Measurements from ENCODE around the gene MAML2.
"Not testable (repeated sequence)": the region's sequence is repeated elsewhere in the genome, so short reads cannot be mapped to it uniquely, and the experiment has no call there.

The MAML2 gene

GRCh38 chr11:96292291-96293010, 50.5 kb downstream of the MAML2 start:
- DNase-seq (ENCODE audit: low spot score) = no peak

GRCh38 chr11:96290631-96291030, 52.4 kb downstream of the MAML2 start:
- DNase-seq (ENCODE audit: low spot score) = no peak

- no peak for DNase-seq (ENCODE audit: low spot score)
These were observed 53.0 kb downstream of the MAML2 start for GRCh38 chr11:96290031-96290430.

DNA sequence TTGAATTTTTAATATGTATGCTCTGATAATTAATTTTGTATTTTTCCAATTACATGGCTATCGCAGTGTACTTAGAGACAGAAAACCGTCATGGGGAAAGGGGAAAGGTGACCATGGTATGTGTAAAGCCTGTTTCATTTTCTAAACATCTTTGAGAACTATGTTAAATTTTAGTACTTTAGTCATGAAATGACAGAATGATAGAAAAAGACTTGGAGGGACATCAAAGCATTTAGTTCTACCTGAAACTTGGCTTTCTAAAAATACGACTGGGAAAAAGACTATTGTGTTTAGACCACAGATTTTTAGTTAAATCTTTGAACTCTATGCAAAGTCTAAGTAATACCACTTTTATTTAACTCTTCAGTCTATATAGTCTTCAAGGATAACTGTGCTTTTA, 54.1 kb downstream of the MAML2 start:
- no peak for DNase-seq (ENCODE audit: low spot score)

GRCh38 chr11:96287822-96288439, 55.1 kb downstream of the MAML2 start:
- no peak for DNase-seq (ENCODE audit: low spot score)

- DNase-seq (ENCODE audit: low spot score) = not testable (repeated sequence)
These were observed 57.0 kb downstream of the MAML2 start for GRCh38 chr11:96285985-96286384.

- DNase-seq (ENCODE audit: low spot score) = no peak
These were observed 58.1 kb downstream of the MAML2 start for GRCh38 chr11:96284917-96285316.

DNA sequence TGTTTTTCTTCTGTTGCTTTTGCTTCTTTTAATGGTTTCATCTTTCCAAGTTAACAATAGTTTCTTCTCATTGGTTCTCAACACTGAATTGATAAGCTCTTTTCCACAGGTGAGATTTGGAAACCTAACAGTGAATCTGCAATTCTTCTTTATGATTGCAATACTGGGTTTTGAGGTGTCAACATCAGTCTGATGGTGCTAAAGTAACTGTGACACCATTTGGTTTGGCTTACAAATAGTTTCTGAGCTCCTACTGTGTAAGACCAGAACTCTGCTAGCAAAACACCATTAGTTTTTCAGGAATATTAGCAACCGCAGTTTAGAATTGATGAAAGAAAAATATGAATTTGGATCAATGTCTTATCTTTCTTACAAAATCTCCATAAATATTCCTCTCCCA, 58.6 kb downstream of the MAML2 start:
- DNase-seq (ENCODE audit: low spot score) = no peak

- DNase-seq (ENCODE audit: low spot score) = no peak
These were observed 60.3 kb downstream of the MAML2 start for GRCh38 chr11:96282625-96283220.

DNA sequence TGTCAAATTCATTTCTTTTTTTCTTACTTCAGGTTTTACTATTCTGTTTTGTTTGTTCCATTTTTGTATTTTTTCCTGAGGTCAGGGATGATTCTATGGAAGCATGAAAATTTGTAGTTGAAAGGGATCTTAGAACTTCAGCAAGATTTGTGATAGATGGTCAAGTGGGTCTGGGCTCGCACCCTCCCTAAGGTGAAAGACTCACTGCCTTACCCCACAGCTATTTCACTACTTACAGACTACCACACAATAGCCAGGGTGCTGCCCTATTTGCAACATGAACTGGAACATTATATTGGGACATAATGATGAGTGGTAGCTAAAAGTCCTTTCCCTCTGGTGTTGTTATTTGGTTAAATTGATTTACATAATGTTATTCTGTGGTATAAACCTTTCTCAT, 62.6 kb downstream of the MAML2 start:
- DNase-seq (ENCODE audit: low spot score) = no peak

DNA sequence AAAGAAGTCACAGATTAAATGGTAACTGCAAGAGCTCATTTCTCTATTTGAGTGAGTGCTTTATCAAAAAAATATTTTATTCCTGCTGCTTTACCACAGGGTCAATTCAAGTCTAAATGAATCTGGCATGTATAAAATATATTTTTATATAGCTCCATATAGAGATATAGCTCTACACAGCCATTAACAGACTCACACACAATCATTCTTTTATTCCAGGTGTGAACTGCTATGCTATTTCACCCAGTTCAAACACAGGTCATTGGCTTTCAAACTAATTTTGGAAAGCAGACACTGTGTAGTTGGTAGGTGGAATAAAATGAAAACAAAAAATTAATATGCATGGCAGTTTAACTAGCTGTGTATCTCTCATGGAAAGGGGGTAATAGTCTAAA, 63.1 kb downstream of the MAML2 start:
- no peak for DNase-seq (ENCODE audit: low spot score)

DNA sequence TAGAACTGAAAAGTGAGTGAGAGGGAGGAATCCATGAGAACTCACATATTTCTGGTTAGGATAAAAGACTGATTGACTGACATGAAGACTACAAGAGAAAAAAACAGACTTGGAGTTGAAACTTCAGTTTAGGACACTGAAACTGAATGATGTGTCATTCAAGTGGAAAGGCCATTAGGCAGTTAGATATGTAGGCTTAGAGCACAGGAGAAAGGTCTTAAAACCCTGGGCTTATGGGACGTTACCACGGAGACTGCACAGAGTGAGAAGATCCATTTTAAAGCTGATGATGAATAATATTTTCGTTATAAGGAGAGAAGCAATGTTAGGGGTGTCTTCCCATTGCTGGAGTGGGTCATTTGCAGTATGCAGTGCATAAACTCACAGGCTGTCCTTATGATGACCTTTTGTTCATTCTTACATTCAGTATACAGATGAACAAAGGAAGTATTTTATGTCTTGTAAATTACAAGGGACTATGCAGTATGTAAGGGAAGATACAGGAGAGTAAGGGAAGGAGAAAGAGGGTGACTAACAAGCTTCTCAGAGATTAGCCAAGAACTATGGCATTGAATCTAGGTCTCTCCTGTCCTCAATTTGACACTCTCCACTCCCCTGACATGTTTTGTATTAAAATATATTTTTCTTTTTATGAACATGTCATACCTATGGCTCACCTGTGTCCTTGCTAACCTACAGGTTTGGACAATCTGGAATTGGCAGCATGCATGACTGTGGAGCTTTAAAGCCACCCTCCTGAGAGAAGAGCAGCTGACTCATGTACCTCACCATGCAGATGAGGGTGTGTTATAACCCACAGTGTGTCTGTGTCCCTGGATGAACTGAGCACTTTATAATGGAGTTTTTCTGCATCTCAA, 63.7 kb downstream of the MAML2 start:
- DNase-seq (ENCODE audit: low spot score) = peak; percentile 68

DNA sequence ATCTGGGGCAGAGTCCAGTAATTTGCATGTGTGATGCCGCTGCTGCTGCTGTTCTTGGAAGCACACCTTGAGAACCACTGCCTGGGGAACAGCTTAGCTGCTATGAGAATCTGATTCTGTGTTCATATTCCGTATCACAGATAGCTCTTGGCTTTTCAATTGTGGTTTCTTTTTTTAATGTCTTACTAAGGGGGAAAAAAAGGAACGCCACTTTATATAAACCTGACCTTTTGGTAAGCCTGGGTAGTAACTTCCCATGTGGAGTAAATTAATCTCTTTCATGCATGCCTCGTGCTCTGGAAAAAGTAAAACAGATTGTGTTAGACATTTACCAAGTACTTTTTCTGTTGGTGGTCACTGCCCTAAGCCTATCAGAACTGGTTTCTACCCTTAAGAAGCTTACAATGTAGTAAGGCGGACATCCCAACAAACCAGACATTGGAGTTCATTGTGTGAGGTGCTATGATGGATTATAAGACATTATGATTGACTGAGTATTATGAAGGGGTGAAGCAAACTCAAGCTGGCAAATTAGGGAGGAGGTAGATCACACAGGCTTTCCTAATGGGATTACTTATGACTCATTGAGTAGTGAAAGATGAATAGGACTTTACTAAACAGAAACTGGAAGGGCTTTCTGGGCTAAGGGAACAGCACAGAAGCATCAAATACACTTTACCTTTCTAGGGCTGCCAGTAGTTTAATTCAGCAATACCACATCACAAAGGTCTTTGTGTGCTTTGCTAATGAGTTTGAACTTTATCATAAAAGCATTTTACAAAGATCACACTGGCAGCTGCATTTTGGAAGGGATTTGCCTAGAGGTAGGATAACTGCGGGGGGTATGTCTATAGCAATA, 64.7 kb downstream of the MAML2 start:
- peak; percentile 65 for DNase-seq (ENCODE audit: low spot score)

DNA sequence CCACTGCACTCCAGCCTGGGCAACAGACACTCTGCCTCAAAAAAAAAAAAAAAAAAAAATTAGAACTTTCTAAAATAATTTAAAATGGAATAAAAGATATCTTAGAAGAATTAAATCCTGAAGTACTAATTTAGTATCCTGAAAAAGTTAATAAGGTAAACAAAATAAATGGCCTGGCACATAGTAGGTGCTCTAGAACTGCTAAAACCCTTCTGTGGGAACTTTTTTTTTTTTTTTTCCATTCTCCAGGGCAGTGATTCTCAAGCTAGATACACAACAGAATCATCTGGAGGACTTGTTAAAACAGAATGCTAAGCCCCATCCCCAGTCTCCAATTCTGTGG, 65.3 kb downstream of the MAML2 start:
- no peak for DNase-seq (ENCODE audit: low spot score)

DNA sequence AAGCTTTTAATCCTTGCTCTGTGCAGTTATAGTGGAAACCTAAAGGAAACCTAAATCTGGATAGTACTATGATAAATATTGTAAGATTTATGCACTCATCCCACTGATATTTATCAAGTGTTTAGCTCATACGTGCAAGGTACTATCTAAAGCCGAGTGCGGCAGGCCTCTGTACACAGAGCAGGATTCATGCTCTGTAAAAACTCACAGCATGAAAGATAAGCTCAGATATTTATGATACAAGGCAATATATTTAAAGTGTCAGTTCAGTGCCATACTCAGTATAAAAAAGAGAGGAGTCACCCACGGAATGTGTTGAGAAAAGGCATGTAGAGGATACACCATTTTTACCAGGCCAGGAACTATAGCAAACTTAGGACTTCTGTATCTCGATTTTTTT, 66.2 kb downstream of the MAML2 start:
- DNase-seq (ENCODE audit: low spot score) = no peak

DNA sequence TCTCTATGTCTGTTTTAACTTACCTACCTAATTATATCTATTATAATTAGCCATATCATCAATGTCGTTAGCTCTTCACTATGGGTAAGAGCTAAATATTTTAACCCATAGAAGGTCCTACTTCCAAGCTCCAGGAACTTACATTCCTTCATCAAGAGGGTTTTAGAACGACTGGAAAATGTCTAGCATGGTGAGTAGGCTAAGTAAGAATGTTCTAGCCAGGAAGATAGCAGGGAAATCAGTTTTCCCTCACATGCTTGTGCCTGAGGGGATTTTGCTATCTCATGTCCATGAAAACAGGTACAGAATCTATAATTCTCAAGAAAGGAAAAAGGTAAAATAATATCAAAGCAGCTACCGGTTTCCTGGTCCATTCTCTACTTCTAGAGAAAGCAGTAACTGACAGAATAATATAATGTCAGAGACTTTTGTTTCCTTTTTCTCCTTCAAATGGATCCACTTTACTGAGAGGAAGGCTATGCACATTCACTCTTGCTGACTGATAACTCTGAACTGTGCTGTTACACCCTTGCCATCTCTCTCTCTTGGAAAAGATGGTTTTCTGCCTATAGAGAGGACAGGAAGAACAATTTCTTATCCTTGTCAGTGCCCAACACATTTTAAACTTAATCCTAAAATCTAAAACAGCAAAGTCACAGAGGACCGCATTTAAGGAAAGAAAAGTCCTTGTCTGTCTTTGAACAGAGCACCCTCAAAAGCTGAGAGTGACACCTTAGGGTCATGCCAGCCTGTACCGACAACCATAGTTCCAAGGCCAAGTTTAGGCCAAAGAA, 67.0 kb downstream of the MAML2 start:
- no peak for DNase-seq (ENCODE audit: low spot score)

DNA sequence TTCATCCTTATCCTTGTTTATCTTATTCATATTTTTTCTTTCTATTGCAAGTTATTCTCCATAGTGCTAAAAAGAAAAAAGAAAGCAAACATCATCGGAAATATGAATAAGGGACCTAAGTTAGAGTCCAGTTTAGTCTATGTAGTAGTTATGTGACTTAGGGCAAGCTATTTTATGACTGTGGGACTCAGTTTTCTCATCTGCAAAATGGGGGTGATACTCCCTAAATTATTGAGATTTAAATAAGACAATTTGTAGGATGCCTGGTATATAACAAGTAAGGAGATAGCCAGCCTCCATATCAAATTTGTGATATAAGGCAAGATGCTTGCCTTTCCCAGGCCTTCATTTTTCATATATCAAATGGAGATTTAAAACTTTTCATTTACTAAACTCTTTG, 69.5 kb downstream of the MAML2 start:
- no peak for DNase-seq (ENCODE audit: low spot score)

DNA sequence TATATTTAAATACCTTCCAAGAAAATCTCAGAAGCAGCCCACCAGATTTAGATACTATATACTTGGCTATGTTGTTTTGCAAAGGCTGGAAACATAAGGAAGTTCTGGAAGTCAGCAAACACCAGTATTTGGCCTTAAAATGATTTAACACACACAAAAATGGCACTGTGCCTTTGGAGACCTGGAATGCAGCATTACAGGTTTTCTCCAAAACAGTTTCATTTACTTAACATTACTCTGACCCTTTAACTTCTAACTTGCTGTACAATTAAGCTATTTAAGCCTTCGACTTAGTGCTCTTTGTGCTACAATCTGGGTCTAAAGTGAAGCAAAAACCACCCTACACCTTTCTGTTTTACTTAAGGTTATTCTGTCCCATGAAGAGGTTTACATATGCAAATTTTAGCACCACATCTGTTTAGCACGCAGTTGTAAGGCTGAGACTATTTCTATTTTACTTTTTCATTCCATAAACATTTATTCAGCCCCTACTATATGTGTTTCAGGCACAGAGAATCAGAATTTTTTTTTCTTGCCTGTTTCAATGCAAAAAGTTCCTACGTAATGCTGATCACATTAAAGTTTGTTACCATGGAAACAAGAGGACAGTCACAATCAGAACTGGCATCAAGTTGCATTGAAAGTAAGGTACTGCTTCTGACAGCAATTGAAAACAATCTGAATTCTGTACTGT, 70.3 kb downstream of the MAML2 start:
- no peak for DNase-seq (ENCODE audit: low spot score)

GRCh38 chr11:96271777-96272176, 71.2 kb downstream of the MAML2 start:
- no peak for DNase-seq (ENCODE audit: low spot score)

GRCh38 chr11:96271352-96271751, 71.6 kb downstream of the MAML2 start:
- not testable (repeated sequence) for DNase-seq (ENCODE audit: low spot score)

Data from SW480 (cell line).